GM18951 (cell line): Measurements from ENCODE around the gene MYL2.

Experiments used
- POLR2A ChIP-seq: IDR thresholded peaks from 4 replicates; pipeline ENCODE4 v1.6.1; 2011; ENCODE audit warnings: mild to moderate bottlenecking; ENCODE audit not compliant: insufficient read length, insufficient read depth; ENCODE audit errors: extremely low read depth
- in situ Hi-C: fragments of 300-500 bp; cut with MboI; formaldehyde crosslinking; loops from one replicate; pipeline ENCODE4 v1.12.0; 2022; ENCODE audit warnings: low sequenced_read_pairs, mixed read lengths, inconsistent platforms; ENCODE audit not compliant: unreplicated experiment

The MYL2 gene

DNA sequence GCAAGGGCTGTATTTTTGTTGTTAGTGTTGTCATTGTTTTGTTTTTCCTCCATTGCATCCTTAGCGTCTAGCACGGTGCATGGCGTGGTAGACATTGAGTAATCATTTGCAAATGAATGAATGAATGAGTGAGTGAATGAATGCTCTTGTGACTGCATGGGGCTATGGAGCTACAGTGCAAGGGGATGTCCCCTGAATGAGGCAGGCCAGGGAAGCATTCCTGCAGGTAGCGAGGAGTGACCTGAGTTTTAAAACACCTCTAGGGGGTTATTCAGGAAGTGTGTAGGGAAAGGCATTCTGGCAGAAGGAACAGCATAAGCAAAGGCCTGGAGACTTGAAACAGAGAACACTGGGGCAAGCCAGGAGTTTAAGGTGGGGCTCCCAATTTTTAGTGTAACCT is 16.9 kb downstream of the MYL2 start:
- in situ Hi-C loops = no loop called here
- no peak for TF ChIP-seq POLR2A

GRCh38 chr12:110901401-110901800 is 19.0 kb downstream of the MYL2 start:
- no peak for TF ChIP-seq POLR2A
- in situ Hi-C loops = no loop called here

GRCh38 chr12:110896559-110896958 is 23.8 kb downstream of the MYL2 start:
- TF ChIP-seq POLR2A = no peak
- in situ Hi-C loops = no loop called here

DNA sequence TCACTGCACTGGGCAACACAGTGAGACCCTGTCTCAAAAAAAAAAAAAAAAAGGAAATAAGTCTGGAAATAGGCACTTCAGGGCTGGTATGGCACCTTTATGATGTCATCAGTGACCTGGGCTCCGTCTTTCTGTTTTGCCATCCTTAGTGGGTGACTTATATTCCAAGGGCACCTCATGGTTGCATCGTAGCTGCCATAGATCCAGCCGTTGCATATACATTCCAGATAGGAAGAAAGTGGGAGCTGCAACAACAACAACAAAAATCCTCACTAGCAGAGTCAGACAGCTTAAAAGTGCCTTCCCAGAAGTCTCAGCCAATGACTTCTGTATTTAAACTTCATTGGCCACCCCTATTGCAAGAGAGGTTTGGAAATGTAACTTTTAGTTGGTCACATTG is 26.4 kb downstream of the MYL2 start:
- in situ Hi-C loops = no loop called here

GRCh38 chr12:110889361-110889760 is 31.0 kb downstream of the MYL2 start:
- no peak for TF ChIP-seq POLR2A
- in situ Hi-C loops = no loop called here

More for the DNA sequence above, 26.4 kb downstream of the MYL2 start:
- TF ChIP-seq POLR2A = no peak

GRCh38 chr12:110888256-110888991 is 32.0 kb downstream of the MYL2 start:
- TF ChIP-seq POLR2A = no peak
- in situ Hi-C loops = no loop called here

DNA sequence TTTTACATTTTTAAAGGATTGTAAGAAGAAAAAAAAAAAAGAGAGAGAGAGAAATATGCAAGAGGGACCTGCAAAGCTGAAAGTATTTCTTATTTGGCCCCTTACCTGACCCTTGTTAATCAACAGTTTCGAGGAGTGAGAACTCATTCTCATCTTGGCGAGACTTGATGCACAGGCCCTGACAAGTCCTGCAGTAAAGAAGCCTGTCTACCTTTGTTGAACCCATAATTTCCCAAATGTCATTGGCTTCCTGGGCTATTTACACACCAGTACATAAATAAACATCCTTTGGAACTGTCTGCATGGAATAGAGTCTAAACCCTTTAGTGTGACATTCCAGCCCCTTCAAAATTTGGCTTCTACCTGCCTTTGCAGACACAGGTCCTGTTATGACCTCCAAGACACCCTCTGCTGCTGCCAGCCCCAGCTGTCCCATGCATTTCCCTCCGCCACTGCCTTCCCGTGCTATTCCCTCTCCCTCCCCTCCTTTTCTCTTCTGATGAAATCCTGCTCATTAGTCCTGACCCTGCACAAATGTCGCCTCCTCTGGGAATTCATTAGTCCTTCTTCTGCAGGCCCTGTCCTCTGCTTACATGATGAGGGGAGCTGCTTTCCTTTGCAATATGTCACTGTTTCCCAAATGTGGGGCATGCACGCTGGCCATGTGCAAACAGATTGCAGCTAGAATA is 35.1 kb downstream of the MYL2 start:
- in situ Hi-C loops = no loop called here
- TF ChIP-seq POLR2A = no peak

GRCh38 chr12:110883251-110883650 is 37.1 kb downstream of the MYL2 start:
- no peak for TF ChIP-seq POLR2A
- in situ Hi-C loops = no loop called here

DNA sequence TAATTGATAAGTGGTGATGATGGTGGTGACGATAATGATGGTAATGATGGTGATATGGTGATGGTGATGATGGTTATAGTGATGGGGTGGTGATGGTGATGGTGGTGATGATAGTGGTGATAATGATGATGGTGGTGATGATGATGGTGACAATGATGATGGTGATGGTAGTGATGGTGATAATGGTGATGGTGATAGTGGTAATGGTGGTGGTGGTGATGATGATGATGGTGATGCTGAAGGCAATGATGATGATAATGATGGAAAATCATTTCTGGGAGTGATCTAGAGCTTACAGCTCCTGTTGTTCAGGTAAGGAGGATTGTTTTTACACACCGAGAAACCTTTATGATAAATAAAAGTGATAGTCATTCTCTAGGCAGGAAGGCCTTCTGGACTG is 39.7 kb downstream of the MYL2 start:
- no peak for TF ChIP-seq POLR2A
- in situ Hi-C loops = no loop called here

DNA sequence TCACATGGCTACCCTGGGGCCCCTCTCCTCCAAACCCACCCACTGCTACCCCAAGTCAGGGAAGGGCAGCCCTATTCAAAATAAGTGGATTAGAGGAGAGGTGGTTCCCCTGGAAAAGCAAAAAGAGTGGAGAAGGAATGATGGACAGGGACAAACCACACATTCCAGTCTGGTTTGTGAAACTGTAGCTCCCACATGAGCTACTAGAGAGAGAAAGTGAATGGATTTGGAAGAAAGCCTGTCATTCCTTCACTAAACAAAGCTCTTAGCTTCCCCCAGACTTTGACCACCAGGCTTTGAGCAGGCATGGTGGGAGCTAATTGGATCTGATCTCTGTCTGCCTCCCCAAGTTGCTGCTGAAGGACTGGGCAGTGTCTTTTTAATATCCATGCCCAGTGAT is 45.6 kb downstream of the MYL2 start:
- in situ Hi-C loops = no loop called here

GRCh38 chr12:110874351-110874750 is 46.0 kb downstream of the MYL2 start:
- TF ChIP-seq POLR2A = no peak
- in situ Hi-C loops = no loop called here

More for the DNA sequence above, 45.6 kb downstream of the MYL2 start:
- no peak for TF ChIP-seq POLR2A

DNA sequence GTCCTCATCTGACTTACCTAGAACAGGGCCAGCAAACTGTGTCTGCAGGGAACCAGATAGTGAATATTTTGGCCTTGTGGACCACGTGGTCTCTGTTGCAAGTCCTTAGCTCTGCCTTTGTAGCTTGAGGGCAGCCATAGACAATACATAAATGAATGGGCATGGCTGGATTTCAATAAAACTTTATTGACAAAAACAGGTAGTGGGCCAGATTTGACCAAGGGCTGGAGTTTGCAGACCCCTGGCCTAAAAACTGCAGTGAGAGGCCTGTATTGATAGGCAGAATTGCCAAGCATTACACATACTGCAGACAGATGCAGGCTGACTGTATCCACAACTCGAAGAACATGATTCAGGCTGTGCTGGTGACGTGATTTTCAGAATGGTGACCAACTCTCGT is 48.3 kb downstream of the MYL2 start:
- no peak for TF ChIP-seq POLR2A
- in situ Hi-C loops = no loop called here

DNA sequence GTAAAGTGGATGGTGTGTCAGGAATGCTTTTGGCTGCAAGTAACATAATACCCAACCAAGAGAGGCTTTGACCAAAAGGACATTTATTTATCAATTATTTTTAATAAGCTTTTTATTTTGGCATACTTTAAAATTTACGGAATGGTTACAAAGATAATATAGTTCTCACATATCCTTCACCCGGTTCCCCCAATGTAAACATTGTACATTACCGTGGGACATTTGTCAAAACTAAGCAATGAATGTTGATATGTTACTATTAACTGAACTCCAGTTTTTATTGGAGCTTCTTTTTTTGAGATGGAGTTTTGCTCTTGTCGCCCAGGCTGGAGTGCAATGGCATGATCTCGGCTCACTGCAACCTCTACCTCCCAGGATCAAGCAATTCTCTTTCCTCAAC is 50.6 kb downstream of the MYL2 start:
- in situ Hi-C loops = no loop called here

GRCh38 chr12:110869026-110869425 is 51.4 kb downstream of the MYL2 start:
- TF ChIP-seq POLR2A = no peak
- in situ Hi-C loops = no loop called here

More for the DNA sequence above, 50.6 kb downstream of the MYL2 start:
- no peak for TF ChIP-seq POLR2A
